C4-2B (cell line): ENCODE measurements around the gene SLC35D2.

Source experiments
- ZFX ChIP-seq: fragments of 450-650 bp; IDR thresholded peaks from 2 replicates; pipeline ENCODE4 v1.6.1; 2017
- TF ChIP-seq, protein P1 (sequence below): fragments of 450-650 bp; conservative IDR thresholded peaks from 2 replicates; pipeline ENCODE4 v1.5.1; 2017; ENCODE audit warnings: mild to moderate bottlenecking

DNA sequence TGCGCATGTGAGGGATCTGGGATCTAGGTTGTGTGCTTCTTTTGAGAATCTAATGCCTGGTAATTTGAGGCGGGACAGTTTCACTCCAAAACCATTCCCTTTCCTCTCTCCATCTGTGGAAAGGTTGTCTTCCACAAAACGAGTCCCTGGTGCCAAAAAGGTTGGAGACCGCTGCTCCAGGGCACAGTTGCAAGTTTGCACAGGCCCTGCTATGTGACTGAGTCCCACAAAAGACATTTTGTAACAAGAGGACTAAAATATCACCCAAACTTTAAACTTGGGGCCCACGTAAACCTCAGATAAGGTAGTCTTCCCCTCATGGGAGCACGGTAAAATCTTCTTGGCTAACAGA lies 40.5 kb upstream of the SLC35D2 start:
- TF ChIP-seq, protein P1, sequence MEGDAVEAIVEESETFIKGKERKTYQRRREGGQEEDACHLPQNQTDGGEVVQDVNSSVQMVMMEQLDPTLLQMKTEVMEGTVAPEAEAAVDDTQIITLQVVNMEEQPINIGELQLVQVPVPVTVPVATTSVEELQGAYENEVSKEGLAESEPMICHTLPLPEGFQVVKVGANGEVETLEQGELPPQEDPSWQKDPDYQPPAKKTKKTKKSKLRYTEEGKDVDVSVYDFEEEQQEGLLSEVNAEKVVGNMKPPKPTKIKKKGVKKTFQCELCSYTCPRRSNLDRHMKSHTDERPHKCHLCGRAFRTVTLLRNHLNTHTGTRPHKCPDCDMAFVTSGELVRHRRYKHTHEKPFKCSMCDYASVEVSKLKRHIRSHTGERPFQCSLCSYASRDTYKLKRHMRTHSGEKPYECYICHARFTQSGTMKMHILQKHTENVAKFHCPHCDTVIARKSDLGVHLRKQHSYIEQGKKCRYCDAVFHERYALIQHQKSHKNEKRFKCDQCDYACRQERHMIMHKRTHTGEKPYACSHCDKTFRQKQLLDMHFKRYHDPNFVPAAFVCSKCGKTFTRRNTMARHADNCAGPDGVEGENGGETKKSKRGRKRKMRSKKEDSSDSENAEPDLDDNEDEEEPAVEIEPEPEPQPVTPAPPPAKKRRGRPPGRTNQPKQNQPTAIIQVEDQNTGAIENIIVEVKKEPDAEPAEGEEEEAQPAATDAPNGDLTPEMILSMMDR, result no peak
- no peak for TF ChIP-seq ZFX
